ENCODE data around the gene SMG6.

DNA sequence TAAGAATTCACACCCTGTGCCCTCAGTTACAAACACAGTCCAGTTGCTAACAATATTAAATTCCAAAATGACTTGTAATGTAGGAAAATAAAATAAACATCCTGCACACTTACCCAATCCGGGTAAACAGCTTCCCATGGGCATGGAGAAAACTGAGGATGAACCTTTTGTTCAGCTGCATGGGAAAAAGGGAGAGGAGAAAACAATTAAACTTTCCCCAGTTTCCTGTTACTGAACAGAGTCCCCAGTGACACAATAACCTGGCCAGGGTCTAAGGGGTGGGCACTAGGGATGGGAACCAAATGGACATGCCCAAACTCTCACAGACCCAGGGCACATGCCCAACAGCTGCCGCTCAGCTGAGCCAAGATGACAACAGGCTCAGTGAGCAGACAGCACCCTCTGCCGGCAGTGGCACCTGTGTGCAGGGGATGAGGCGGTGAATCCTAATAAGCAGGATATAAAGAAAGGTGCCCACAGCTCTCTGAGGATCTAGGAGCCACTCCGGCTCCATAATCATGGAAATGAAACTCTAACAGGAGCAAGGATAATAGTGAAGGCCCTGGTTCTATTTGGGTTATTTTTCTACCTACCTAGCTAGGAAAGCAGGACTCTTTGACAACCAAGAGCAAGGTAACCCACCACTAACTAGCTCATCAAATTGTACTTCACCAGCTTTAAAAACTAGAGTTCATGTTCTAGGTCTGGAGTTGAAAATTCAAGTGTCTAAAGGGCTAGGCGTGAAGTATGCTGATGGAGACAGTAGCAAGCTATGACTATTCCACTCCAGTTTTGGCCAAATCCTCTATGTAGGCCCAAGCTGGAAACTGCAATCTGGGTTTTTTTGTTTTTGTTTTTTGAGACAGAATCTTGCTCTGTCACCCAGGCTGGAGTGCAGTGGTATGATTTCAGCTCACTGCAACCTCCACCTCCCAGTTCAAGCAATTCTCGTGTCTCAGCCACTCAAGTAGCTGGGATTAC is 58.8 kb downstream of the SMG6 start:
- no peak for TF ChIP-seq POLR2A (IDR thresholded peaks at IDR 0.05; ENCODE audit: low read length)
- no peak for TF ChIP-seq GATA1 (IDR thresholded peaks at IDR 0.05; ENCODE audit: low read depth, low read length)

All from erythroblast (primary cell).